ENCODE results near the gene EPHA3. TPM values are rescaled to one million over a fixed set of nuclear protein-coding genes. Genes with fewer than 3 reads are reported as not detected.

The EPHA3 gene
- total RNA-seq, 1 experiment from 2014 or later = 0.74 TPM

DNA sequence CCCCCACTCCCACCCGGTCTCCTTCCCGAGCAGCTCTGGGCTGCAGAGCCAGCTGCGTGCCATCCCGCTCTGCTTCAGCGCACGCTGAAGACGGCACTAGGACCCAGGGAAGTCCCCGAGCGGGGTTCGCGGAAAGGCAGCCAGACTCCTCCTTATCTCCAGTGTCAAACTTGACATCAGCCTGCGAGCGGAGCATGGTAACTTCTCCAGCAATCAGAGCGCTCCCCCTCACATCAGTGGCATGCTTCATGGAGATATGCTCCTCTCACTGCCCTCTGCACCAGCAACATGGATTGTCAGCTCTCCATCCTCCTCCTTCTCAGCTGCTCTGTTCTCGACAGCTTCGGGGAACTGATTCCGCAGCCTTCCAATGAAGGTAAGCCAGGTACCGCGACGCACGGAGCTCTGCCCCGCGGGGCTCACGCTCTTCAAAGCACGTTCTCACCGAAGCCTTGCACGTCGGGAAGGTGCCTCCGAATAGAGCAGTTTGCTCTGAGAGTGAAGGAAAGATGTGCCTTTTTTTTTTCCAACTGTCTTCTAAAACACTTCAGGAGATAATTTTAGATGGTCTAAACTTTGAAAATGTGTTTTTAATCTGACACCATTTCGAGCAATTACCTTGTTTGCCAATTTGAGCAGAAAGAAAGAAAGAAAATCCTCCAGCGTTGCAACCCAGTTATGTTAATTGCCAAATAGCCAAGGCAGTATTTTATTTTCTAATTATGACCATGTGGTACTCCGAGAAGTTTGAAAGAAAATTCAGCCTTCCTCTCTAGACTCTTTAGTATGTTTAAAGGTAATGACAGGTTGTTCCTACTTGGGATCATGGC, at the start of gene EPHA3 (continued):
- TF ChIP-seq ETV6 (CRISPR knock-in tag; IDR thresholded peaks at IDR 0.05) (peak; percentile 82), EMX1 (CRISPR knock-in tag; IDR thresholded peaks at IDR 0.05) (no peak), ZNF423 (CRISPR knock-in tag; IDR thresholded peaks at IDR 0.05) (no peak), ATF1 (CRISPR knock-in tag; IDR thresholded peaks at IDR 0.05) (0 out of 2 replicates have a peak, but pooled peaks have one; percentile 74), GABPB1 (CRISPR knock-in tag; IDR thresholded peaks at IDR 0.05) (no peak), NR2C2 (CRISPR knock-in tag; IDR thresholded peaks at IDR 0.05) (no peak), ZNF671 (CRISPR knock-in tag; IDR thresholded peaks at IDR 0.05) (no peak), FOXK1 (CRISPR knock-in tag; IDR thresholded peaks at IDR 0.05) (peak; percentile 86), ELF4 (CRISPR knock-in tag; IDR thresholded peaks at IDR 0.05; ENCODE audit: low read depth) (no peak), ZNF263 (CRISPR knock-in tag; IDR thresholded peaks at IDR 0.05; ENCODE audit: low read depth) (no peak), TEAD1 (CRISPR knock-in tag; IDR thresholded peaks at IDR 0.05) (peak; percentile 54; the same call in 1 of the 2 replicates), AR (CRISPR knock-in tag; IDR thresholded peaks at IDR 0.05) (no peak), CREB1 (CRISPR knock-in tag; IDR thresholded peaks at IDR 0.05) (peak; percentile 41; the same call in 1 of the 2 replicates), KAT7 (CRISPR knock-in tag; IDR thresholded peaks at IDR 0.05; ENCODE audit: borderline replicate concordance) (peak; percentile 76; the same call in 1 of the 2 replicates), PRDM15 (CRISPR knock-in tag; IDR thresholded peaks at IDR 0.05) (no peak), ARID4B (CRISPR knock-in tag; IDR thresholded peaks at IDR 0.05; ENCODE audit: borderline replicate concordance) (no peak; the same call in 1 of the 2 replicates), HMGXB4 (CRISPR knock-in tag; IDR thresholded peaks at IDR 0.05) (no peak), ESRRA (CRISPR knock-in tag; IDR thresholded peaks at IDR 0.05; ENCODE audit: borderline replicate concordance) (peak; percentile 36; the same call in 1 of the 2 replicates), MXD4 (CRISPR knock-in tag; IDR thresholded peaks at IDR 0.05; ENCODE audit: borderline replicate concordance) (no peak)
- TF ChIP-seq, protein P1, sequence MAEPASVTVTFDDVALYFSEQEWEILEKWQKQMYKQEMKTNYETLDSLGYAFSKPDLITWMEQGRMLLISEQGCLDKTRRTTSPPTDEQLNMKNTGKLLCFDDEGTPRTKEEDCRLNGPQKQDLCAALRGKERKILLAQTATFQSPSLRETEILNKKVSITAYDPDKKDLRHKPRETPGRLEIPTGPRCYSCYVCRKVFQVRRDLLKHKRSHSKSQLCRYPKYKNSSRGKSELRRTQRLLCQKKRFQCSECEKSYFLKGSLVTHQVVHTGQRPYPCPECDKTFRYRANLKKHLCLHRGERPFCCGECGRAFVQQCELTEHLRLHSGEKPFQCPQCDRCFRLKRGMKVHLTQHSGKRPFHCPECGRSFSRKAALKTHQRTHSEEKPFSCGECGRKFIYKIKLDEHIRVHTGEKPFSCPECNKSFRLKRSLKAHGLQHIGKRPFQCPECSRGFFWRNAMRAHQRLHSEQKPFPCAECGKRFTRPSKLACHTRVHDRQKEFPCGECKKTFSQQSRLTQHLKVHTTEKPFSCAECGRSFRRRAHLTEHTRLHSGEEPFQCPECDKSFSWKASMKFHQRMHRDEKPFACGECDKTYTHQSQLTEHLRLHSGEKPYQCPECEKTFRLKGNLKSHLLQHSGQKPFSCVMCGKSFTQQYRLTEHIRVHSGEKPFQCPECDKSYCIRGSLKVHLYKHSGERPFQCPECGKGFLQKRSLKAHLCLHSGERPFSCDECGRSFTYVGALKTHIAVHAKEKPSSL (CRISPR knock-in tag; conservative IDR thresholded peaks at IDR 0.05) = no peak
- TF ChIP-seq, protein P2, sequence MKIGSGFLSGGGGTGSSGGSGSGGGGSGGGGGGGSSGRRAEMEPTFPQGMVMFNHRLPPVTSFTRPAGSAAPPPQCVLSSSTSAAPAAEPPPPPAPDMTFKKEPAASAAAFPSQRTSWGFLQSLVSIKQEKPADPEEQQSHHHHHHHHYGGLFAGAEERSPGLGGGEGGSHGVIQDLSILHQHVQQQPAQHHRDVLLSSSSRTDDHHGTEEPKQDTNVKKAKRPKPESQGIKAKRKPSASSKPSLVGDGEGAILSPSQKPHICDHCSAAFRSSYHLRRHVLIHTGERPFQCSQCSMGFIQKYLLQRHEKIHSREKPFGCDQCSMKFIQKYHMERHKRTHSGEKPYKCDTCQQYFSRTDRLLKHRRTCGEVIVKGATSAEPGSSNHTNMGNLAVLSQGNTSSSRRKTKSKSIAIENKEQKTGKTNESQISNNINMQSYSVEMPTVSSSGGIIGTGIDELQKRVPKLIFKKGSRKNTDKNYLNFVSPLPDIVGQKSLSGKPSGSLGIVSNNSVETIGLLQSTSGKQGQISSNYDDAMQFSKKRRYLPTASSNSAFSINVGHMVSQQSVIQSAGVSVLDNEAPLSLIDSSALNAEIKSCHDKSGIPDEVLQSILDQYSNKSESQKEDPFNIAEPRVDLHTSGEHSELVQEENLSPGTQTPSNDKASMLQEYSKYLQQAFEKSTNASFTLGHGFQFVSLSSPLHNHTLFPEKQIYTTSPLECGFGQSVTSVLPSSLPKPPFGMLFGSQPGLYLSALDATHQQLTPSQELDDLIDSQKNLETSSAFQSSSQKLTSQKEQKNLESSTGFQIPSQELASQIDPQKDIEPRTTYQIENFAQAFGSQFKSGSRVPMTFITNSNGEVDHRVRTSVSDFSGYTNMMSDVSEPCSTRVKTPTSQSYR (CRISPR knock-in tag; IDR thresholded peaks at IDR 0.05) = no peak

Measured in WTC11 (cell line).